Liver (tissue), 9 donors: ENCODE measurements around the gene POGK. TPM values are rescaled to one million over a fixed set of nuclear protein-coding genes. Genes with fewer than 3 reads are reported as not detected.

Experiments
- DNase-seq: peaks from one replicate; pipeline ENCODE4 v3.0.0-alpha.2; 2017; ENCODE audit warnings: low spot score
- H3K27ac ChIP-seq, 2 donors: one replicate each; pipeline ENCODE4 v1.7.0; 2013; ENCODE audit warnings: inconsistent platforms in 2 of 2, low read length in 2 of 2, control low read depth in 1 of 2, low read depth in 1 of 2, mild to moderate bottlenecking in 1 of 2
- H3K27me3 ChIP-seq, 4 donors: one replicate each; pipeline versions ENCODE4 v1.6.1 to v1.7.0; 2013; ENCODE audit warnings: low read length in 3 of 4, inconsistent platforms in 1 of 4, mild to moderate bottlenecking in 1 of 4, moderate library complexity in 1 of 4; ENCODE audit not compliant: control insufficient read depth in 4 of 4, insufficient read depth in 4 of 4
- H3K36me3 ChIP-seq, 4 donors: one replicate each; pipeline versions ENCODE4 v1.6.1 to v1.7.0; 2013; ENCODE audit warnings: low read length in 3 of 4, mild to moderate bottlenecking in 3 of 4, low read depth in 1 of 4, moderate library complexity in 1 of 4; ENCODE audit not compliant: control insufficient read depth in 4 of 4, insufficient read depth in 3 of 4
- H3K4me1 ChIP-seq, 4 donors: one replicate each; pipeline versions ENCODE4 v1.6.1 to v1.7.0; 2013; ENCODE audit warnings: low read length in 3 of 4, mild to moderate bottlenecking in 3 of 4, moderate library complexity in 1 of 4; ENCODE audit not compliant: control insufficient read depth in 4 of 4, insufficient read depth in 4 of 4
- H3K4me3 ChIP-seq, 3 donors: one replicate each; pipeline versions ENCODE4 v1.6.1 to v1.7.0; 2013; ENCODE audit warnings: low read length in 3 of 3, control low read depth in 1 of 3, low read depth in 1 of 3, mild to moderate bottlenecking in 1 of 3
- H3K9ac ChIP-seq, 2 donors: one replicate each; pipeline ENCODE4 v1.7.0; 2013; ENCODE audit warnings: low read length in 2 of 2, mild to moderate bottlenecking in 2 of 2, moderate library complexity in 2 of 2, control low read depth in 1 of 2, low read depth in 1 of 2
- H3K9me3 ChIP-seq, 4 donors: one replicate each; pipeline versions ENCODE4 v1.6.1 to v1.7.0; 2013; ENCODE audit warnings: low read length in 3 of 4; ENCODE audit not compliant: control insufficient read depth in 4 of 4
- EGR1 ChIP-seq, 2 donors: IDR thresholded peaks; 2 replicates each; pipeline ENCODE4 v1.6.1; 2016 to 2018; ENCODE audit warnings: antibody characterized with exemption in 2 of 2, low read depth in 2 of 2
- FOXA1 ChIP-seq: IDR thresholded peaks from 2 replicates; pipeline ENCODE4 v1.6.1; 2016; ENCODE audit warnings: antibody characterized with exemption
- FOXA2 ChIP-seq: IDR thresholded peaks from 2 replicates; pipeline ENCODE4 v1.6.1; 2016; ENCODE audit warnings: antibody characterized with exemption
- GABPA ChIP-seq, 2 donors: IDR thresholded peaks in 1 of 2; conservative IDR thresholded peaks in 1 of 2; 2 replicates each; pipeline ENCODE4 v1.6.1; 2016; ENCODE audit warnings: antibody characterized with exemption in 2 of 2, mild to moderate bottlenecking in 1 of 2, moderate library complexity in 1 of 2
- HNF4A ChIP-seq, 2 donors: conservative IDR thresholded peaks; 2 replicates each; pipeline ENCODE4 v1.6.1; 2016; ENCODE audit warnings: antibody characterized with exemption in 2 of 2, mild to moderate bottlenecking in 2 of 2
- HNF4G ChIP-seq: IDR thresholded peaks from 2 replicates; pipeline ENCODE4 v1.6.1; 2016; ENCODE audit warnings: antibody characterized with exemption
- JUND ChIP-seq, 2 donors: IDR thresholded peaks; 2 replicates each; pipeline ENCODE4 v1.6.1; 2016; ENCODE audit warnings: antibody characterized with exemption in 2 of 2
- NR2F2 ChIP-seq: IDR thresholded peaks from 2 replicates; pipeline ENCODE4 v1.6.1; 2016; ENCODE audit warnings: antibody characterized with exemption
- RAD21 ChIP-seq, 2 donors: IDR thresholded peaks; 2 replicates each; pipeline ENCODE4 v1.6.1; 2016; ENCODE audit warnings: antibody characterized with exemption in 2 of 2, mild to moderate bottlenecking in 2 of 2
- RXRA ChIP-seq, 2 donors: IDR thresholded peaks; 2 replicates each; pipeline ENCODE4 v1.6.1; 2017 to 2018; ENCODE audit warnings: antibody characterized with exemption in 2 of 2, mild to moderate bottlenecking in 1 of 2
- SP1 ChIP-seq: IDR thresholded peaks from 2 replicates; pipeline ENCODE4 v1.6.1; 2018; ENCODE audit warnings: antibody characterized with exemption, mild to moderate bottlenecking
- TAF1 ChIP-seq: conservative IDR thresholded peaks from 2 replicates; pipeline ENCODE4 v1.6.1; 2016; ENCODE audit warnings: antibody characterized with exemption, mild to moderate bottlenecking
- YY1 ChIP-seq: IDR thresholded peaks from 2 replicates; pipeline ENCODE4 v1.6.1; 2016; ENCODE audit warnings: antibody characterized with exemption, mild to moderate bottlenecking
- WGBS: extraction: QIAGEN DNeasy Blood & Tissue Kit; methylation state at CpG from one replicate; pipeline ENCODE4 v1.1.7; 2013; 5-methylcytosine and 5-hydroxymethylcytosine counted together
- polyA plus RNA-seq, 2 donors: library from polyadenylated mRNA; stranded (reverse) in 1 of 2; unstranded in 1 of 2; fragments of 200-250 nt in 1 of 2; fragments of >200 nt in 1 of 2; fragmentation: Nextera tagmentation in 1 of 2; extraction: Ambion mirVana in 1 of 2; gene quantifications; one replicate each; pipeline versions ENCODE4 v1.2.1 to v1.2.3, GENCODE V29; 2013 to 2015
- total RNA-seq, 2 donors: library from RNA; depleted of rRNA; stranded (reverse); fragments of >200 nt; gene quantifications; one replicate each; pipeline ENCODE4 v1.2.3, GENCODE V29; 2014
- TF ChIP-seq, protein P1 (sequence below): IDR thresholded peaks from 2 replicates; pipeline ENCODE4 v1.6.1; 2016; ENCODE audit warnings: antibody characterized with exemption
- TF ChIP-seq, protein P2 (sequence below): IDR thresholded peaks from 2 replicates; pipeline ENCODE4 v1.6.1; 2016; ENCODE audit warnings: antibody characterized with exemption, mild to moderate bottlenecking
- TF ChIP-seq, protein P3 (sequence below): IDR thresholded peaks from 2 replicates; pipeline ENCODE4 v1.6.1; 2016; ENCODE audit warnings: antibody characterized with exemption
- TF ChIP-seq, protein P4 (sequence below): IDR thresholded peaks from 2 replicates; pipeline ENCODE4 v1.6.1; 2016; ENCODE audit warnings: antibody characterized with exemption
- TF ChIP-seq, protein P5 (sequence below): fragments of 150-350 bp; IDR thresholded peaks from 2 replicates; pipeline ENCODE4 v1.5.1; 2017; ENCODE audit warnings: improper control_type of control experiment, low read depth, low read length; ENCODE audit not compliant: missing input control
- donor health status: healthy.
- donor health status: healthy.
- donor health status: healthy.
- donor health status: healthy.
- donor health status: healthy.

POGK gene
- total and polyA plus RNA-seq, 4 donors: 4.2 to 14.1 (median 6.7) TPM

DNA sequence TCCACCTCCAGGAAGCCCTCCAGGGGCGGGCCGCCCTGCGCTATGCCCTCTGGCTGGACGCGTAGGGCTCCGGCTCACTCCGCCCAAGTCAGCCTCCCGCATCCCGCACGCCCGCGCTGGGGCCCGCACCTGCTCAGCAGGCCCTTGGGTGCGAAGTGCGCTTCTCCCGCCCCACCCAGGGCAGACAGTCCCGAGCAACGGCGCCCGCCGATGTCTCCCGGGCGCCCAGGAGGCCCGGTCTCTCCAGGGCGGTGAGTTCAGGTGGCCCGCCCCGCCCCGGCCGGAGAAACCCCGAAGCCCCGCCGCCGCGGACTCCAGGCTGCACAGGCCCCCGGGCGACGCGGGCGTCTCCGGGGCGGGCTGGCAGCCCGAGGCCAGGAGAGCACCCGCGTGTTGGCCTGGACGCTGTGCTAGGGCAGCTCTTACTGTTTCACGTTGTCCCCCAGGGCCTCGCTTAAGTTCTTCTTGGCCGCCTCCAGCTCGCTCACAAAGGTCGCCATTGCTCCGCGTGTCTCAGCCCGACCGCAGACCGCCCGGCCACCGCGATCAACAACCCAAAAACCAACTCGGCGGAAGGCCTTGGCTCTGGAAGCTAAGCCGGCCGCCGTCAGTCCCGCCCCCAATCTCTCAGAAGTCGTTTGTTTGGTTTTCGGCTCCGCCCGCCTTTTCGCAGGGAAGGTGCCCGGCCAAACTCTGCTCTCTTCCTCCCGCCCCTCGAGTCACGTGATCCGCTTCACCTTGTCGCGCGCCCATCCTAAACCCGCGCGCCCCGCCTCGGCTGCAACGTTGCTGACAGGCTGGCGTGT, 36.7 kb downstream of the POGK start, which contains the start of gene TADA1:
Gene TADA1 (minus strand): TSS at position 531 of the 806 bp plus-strand sequence. CDS start 31 bp downstream, at position 500.
- peak; percentile 97 for DNase-seq
- WGBS: under 1% methylated on average over 84 of the region's 84 CpGs
- H3K9me3 ChIP-seq: no peaks in the 10 kb centered on the region
- H3K27ac ChIP-seq: peak within 1 kb of the TSS; percentile 93 to 98
- no peaks in the 10 kb centered on the region for H3K27me3 ChIP-seq
- peak within 1 kb of the TSS; percentile 75 to 84 for H3K9ac ChIP-seq
- H3K4me3 ChIP-seq: peak within 1 kb of the TSS; percentile 72 to 94 (median 94)
- TF ChIP-seq, protein P1, sequence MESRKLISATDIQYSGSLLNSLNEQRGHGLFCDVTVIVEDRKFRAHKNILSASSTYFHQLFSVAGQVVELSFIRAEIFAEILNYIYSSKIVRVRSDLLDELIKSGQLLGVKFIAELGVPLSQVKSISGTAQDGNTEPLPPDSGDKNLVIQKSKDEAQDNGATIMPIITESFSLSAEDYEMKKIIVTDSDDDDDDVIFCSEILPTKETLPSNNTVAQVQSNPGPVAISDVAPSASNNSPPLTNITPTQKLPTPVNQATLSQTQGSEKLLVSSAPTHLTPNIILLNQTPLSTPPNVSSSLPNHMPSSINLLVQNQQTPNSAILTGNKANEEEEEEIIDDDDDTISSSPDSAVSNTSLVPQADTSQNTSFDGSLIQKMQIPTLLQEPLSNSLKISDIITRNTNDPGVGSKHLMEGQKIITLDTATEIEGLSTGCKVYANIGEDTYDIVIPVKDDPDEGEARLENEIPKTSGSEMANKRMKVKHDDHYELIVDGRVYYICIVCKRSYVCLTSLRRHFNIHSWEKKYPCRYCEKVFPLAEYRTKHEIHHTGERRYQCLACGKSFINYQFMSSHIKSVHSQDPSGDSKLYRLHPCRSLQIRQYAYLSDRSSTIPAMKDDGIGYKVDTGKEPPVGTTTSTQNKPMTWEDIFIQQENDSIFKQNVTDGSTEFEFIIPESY: peak; percentile 92
- TF ChIP-seq RAD21 (IDR thresholded peaks at IDR 0.05) (peak; percentile 65 to 66), EGR1 (IDR thresholded peaks at IDR 0.05; ENCODE audit: low read depth in 2 of 2) (peak in 1 of 2 donors; percentile 50), RXRA (IDR thresholded peaks at IDR 0.05) (peak; percentile 80), FOXA2 (peak; percentile 36), HNF4A (conservative IDR thresholded peaks at IDR 0.05) (peak; percentile 55 to 66), HNF4G (no peak), YY1 (peak; percentile 96), GABPA (IDR thresholded peaks at IDR 0.05 in 1 of 2, conservative IDR thresholded peaks at IDR 0.05 in 1 of 2) (peak in 1 of 2 donors; percentile 75), TAF1 (peak; percentile 95), FOXA1 (peak; percentile 53), NR2F2 (peak; percentile 61), JUND (IDR thresholded peaks at IDR 0.05) (peak; percentile 43 to 63), SP1 (peak; percentile 88)
- TF ChIP-seq, protein P2, sequence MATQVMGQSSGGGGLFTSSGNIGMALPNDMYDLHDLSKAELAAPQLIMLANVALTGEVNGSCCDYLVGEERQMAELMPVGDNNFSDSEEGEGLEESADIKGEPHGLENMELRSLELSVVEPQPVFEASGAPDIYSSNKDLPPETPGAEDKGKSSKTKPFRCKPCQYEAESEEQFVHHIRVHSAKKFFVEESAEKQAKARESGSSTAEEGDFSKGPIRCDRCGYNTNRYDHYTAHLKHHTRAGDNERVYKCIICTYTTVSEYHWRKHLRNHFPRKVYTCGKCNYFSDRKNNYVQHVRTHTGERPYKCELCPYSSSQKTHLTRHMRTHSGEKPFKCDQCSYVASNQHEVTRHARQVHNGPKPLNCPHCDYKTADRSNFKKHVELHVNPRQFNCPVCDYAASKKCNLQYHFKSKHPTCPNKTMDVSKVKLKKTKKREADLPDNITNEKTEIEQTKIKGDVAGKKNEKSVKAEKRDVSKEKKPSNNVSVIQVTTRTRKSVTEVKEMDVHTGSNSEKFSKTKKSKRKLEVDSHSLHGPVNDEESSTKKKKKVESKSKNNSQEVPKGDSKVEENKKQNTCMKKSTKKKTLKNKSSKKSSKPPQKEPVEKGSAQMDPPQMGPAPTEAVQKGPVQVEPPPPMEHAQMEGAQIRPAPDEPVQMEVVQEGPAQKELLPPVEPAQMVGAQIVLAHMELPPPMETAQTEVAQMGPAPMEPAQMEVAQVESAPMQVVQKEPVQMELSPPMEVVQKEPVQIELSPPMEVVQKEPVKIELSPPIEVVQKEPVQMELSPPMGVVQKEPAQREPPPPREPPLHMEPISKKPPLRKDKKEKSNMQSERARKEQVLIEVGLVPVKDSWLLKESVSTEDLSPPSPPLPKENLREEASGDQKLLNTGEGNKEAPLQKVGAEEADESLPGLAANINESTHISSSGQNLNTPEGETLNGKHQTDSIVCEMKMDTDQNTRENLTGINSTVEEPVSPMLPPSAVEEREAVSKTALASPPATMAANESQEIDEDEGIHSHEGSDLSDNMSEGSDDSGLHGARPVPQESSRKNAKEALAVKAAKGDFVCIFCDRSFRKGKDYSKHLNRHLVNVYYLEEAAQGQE: peak; percentile 87
- TF ChIP-seq, protein P3, sequence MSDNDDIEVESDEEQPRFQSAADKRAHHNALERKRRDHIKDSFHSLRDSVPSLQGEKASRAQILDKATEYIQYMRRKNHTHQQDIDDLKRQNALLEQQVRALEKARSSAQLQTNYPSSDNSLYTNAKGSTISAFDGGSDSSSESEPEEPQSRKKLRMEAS: peak; percentile 92
- TF ChIP-seq, protein P4, sequence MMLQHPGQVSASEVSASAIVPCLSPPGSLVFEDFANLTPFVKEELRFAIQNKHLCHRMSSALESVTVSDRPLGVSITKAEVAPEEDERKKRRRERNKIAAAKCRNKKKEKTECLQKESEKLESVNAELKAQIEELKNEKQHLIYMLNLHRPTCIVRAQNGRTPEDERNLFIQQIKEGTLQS: peak; percentile 27
- TF ChIP-seq, protein P5, sequence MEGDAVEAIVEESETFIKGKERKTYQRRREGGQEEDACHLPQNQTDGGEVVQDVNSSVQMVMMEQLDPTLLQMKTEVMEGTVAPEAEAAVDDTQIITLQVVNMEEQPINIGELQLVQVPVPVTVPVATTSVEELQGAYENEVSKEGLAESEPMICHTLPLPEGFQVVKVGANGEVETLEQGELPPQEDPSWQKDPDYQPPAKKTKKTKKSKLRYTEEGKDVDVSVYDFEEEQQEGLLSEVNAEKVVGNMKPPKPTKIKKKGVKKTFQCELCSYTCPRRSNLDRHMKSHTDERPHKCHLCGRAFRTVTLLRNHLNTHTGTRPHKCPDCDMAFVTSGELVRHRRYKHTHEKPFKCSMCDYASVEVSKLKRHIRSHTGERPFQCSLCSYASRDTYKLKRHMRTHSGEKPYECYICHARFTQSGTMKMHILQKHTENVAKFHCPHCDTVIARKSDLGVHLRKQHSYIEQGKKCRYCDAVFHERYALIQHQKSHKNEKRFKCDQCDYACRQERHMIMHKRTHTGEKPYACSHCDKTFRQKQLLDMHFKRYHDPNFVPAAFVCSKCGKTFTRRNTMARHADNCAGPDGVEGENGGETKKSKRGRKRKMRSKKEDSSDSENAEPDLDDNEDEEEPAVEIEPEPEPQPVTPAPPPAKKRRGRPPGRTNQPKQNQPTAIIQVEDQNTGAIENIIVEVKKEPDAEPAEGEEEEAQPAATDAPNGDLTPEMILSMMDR: no peak
- H3K36me3 ChIP-seq: no peaks in the 10 kb centered on the region
- peaks cover 6 to 56% (median 34%) of the 10 kb centered on the region in 4 donors for H3K4me1 ChIP-seq
